K562 (cell line): Measurements from ENCODE around the gene RINL.

ENCODE experiments used
- CTCF ChIP-seq, 3 experiments: IDR thresholded peaks in 2 of 3; conservative IDR thresholded peaks in 1 of 3; 2 replicates each; pipeline ENCODE4 v1.5.1; 2011 to 2012; ENCODE audit warnings: low read length in 3 of 3, mild to moderate bottlenecking in 3 of 3, control low read depth in 2 of 3, improper control_type of control experiment in 1 of 3, inconsistent platforms in 1 of 3, low read depth in 1 of 3, mixed read lengths in 1 of 3, moderate library complexity in 1 of 3; ENCODE audit not compliant: insufficient read depth in 2 of 3
- E2F1 ChIP-seq: sonication (generic); formaldehyde crosslinking; IDR thresholded peaks from 2 replicates; pipeline ENCODE4 v1.8.1; 2023; ENCODE audit warnings: mild to moderate bottlenecking, missing genetic modification reagents, moderate library complexity
- JUNB ChIP-seq: fragments of 450-650 bp; formaldehyde crosslinking; conservative IDR thresholded peaks from 2 replicates; pipeline ENCODE4 v1.4.0; 2020; ENCODE audit warnings: mild to moderate bottlenecking
- POLR2A ChIP-seq: fragments of 450-650 bp; conservative IDR thresholded peaks from 2 replicates; pipeline ENCODE4 v1.6.1; 2016
- TCF7L2 ChIP-seq: fragments of 150-350 bp; IDR thresholded peaks from 2 replicates; pipeline ENCODE4 v1.6.1; 2016; ENCODE audit warnings: low read depth, mild to moderate bottlenecking, low read length, moderate library complexity
- TFE3 ChIP-seq: fragments of 450-650 bp; formaldehyde crosslinking; IDR thresholded peaks from 2 replicates; pipeline ENCODE4 v1.4.0; 2020; ENCODE audit warnings: mild to moderate bottlenecking, mixed read lengths
- USF1 ChIP-seq: sonication (generic); formaldehyde crosslinking; IDR thresholded peaks from 2 replicates; pipeline ENCODE4 v1.9.0; 2022; ENCODE audit warnings: mild to moderate bottlenecking, missing genetic modification reagents

GRCh38 chr19:38841180-38841766 is 36.8 kb downstream of the RINL start:
- TF ChIP-seq E2F1 (CRISPR knock-in tag) (no peak), POLR2A (no peak), JUNB (CRISPR knock-in tag) (no peak), CTCF (IDR thresholded peaks at IDR 0.05 in 2 of 3, conservative IDR thresholded peaks at IDR 0.05 in 1 of 3; ENCODE audit: insufficient read depth in 2 of 3, low read depth in 1 of 3, low read length in 3 of 3) (no peak), TCF7L2 (no peak), USF1 (CRISPR knock-in tag) (no peak), TFE3 (CRISPR knock-in tag) (no peak)
